Suprapubic skin (tissue), 3 donors: ENCODE measurements around the gene SNX13.

ENCODE experiments used
- POLR2A ChIP-seq, 2 donors: fragments of 450-650 bp; IDR thresholded peaks; one replicate each; pipeline ENCODE4 v1.6.1; 2017; ENCODE audit warnings: antibody characterized with exemption in 2 of 2, mild to moderate bottlenecking in 2 of 2, moderate library complexity in 2 of 2
- TF ChIP-seq, protein P1 (sequence below), 2 donors: fragments of 200-600 bp in 1 of 2; fragments of 450-650 bp in 1 of 2; sonication (generic) in 1 of 2; IDR thresholded peaks; one replicate each; pipeline ENCODE4 v1.5.1; 2016 to 2019; ENCODE audit warnings: antibody characterized with exemption in 2 of 2, mild to moderate bottlenecking in 1 of 2, moderate library complexity in 1 of 2

- TF ChIP-seq POLR2A (IDR thresholded peaks at IDR 0.05) = no peak
- TF ChIP-seq, protein P1, sequence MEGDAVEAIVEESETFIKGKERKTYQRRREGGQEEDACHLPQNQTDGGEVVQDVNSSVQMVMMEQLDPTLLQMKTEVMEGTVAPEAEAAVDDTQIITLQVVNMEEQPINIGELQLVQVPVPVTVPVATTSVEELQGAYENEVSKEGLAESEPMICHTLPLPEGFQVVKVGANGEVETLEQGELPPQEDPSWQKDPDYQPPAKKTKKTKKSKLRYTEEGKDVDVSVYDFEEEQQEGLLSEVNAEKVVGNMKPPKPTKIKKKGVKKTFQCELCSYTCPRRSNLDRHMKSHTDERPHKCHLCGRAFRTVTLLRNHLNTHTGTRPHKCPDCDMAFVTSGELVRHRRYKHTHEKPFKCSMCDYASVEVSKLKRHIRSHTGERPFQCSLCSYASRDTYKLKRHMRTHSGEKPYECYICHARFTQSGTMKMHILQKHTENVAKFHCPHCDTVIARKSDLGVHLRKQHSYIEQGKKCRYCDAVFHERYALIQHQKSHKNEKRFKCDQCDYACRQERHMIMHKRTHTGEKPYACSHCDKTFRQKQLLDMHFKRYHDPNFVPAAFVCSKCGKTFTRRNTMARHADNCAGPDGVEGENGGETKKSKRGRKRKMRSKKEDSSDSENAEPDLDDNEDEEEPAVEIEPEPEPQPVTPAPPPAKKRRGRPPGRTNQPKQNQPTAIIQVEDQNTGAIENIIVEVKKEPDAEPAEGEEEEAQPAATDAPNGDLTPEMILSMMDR (IDR thresholded peaks at IDR 0.05) = no peak
These were observed 87.9 kb downstream of the SNX13 start for GRCh38 chr7:17852361-17852760.
